ENCODE results near the gene COL17A1. TPM values are rescaled to one million over a fixed set of nuclear protein-coding genes. Genes with fewer than 3 reads are reported as not detected.

The COL17A1 gene
- total RNA-seq, 4 donors from 2014 or later, result 0.12 to 10.7 (median 0.68) TPM

GRCh38 chr10:104032144-104032775 is 53.4 kb downstream of the COL17A1 start:
- no peak for TF ChIP-seq POLR2A (IDR thresholded peaks at IDR 0.05)
- TF ChIP-seq EP300 (IDR thresholded peaks at IDR 0.05), result no peak
- TF ChIP-seq POLR2AphosphoS5 (IDR thresholded peaks at IDR 0.05), result no peak
- no peak for TF ChIP-seq CTCF (IDR thresholded peaks at IDR 0.05)
- no peak for ATAC-seq
- WGBS, 2 donors (ENCODE audit: low coverage in 1 of 2), result 66 to 90% methylated on average over 4 to 7 of the region's 7 CpGs

GRCh38 chr10:104031631-104032030 is 54.0 kb downstream of the COL17A1 start:
- peaks cover 0 to 62% of the 10 kb centered on the region in 2 donors for H3K36me3 ChIP-seq
- H3K9me3 ChIP-seq, result no peaks in the 10 kb centered on the region
- H3K27me3 ChIP-seq, result no peaks in the 10 kb centered on the region
- TF ChIP-seq POLR2AphosphoS5 (IDR thresholded peaks at IDR 0.05), result no peak
- no peak for TF ChIP-seq EP300 (IDR thresholded peaks at IDR 0.05)
- no peak for TF ChIP-seq POLR2A (IDR thresholded peaks at IDR 0.05)
- TF ChIP-seq CTCF (IDR thresholded peaks at IDR 0.05), result no peak
- H3K27ac ChIP-seq, result no peak overlapping the region
- no peak for ATAC-seq
- no peaks in the 10 kb centered on the region for H3K4me1 ChIP-seq
- WGBS, 2 donors (ENCODE audit: low coverage in 1 of 2), result 60 to 70% methylated on average over 2 of the region's 2 CpGs
- H3K4me3 ChIP-seq, result no peak overlapping the region

More at GRCh38 chr10:104032144-104032775, 53.4 kb downstream of the COL17A1 start:
- H3K4me1 ChIP-seq, result no peaks in the 10 kb centered on the region
- H3K27ac ChIP-seq, result no peak overlapping the region
- no peaks in the 10 kb centered on the region for H3K27me3 ChIP-seq
- H3K9me3 ChIP-seq, result no peaks in the 10 kb centered on the region
- no peak overlapping the region for H3K4me3 ChIP-seq
- H3K36me3 ChIP-seq, result peaks cover 0 to 56% of the 10 kb centered on the region in 2 donors

GRCh38 chr10:104029521-104029860 is 56.2 kb downstream of the COL17A1 start:
- 79 to 80% methylated on average over 4 to 6 of the region's 6 CpGs for WGBS, 2 donors (ENCODE audit: low coverage in 1 of 2)
- no peaks in the 10 kb centered on the region for H3K4me1 ChIP-seq
- H3K36me3 ChIP-seq, result peaks cover 0 to 81% of the 10 kb centered on the region in 2 donors
- H3K27ac ChIP-seq, result no peak overlapping the region
- no peaks in the 10 kb centered on the region for H3K9me3 ChIP-seq
- no peaks in the 10 kb centered on the region for H3K27me3 ChIP-seq
- no peak overlapping the region for H3K4me3 ChIP-seq
- TF ChIP-seq POLR2AphosphoS5 (IDR thresholded peaks at IDR 0.05), result no peak
- no peak for ATAC-seq

GRCh38 chr10:104028823-104029520 is 56.7 kb downstream of the COL17A1 start:
- H3K4me1 ChIP-seq, result no peaks in the 10 kb centered on the region
- no peak overlapping the region for H3K4me3 ChIP-seq
- H3K9me3 ChIP-seq, result no peaks in the 10 kb centered on the region
- H3K27ac ChIP-seq, result no peak overlapping the region
- H3K36me3 ChIP-seq, result peaks cover 0 to 83% of the 10 kb centered on the region in 2 donors
- ATAC-seq, result no peak
- no peak for TF ChIP-seq POLR2A (IDR thresholded peaks at IDR 0.05)
- H3K27me3 ChIP-seq, result no peaks in the 10 kb centered on the region
- 61 to 69% methylated on average over 4 of the region's 4 CpGs for WGBS, 2 donors (ENCODE audit: low coverage in 1 of 2)

GRCh38 chr10:104028146-104028545 is 57.5 kb downstream of the COL17A1 start:
- TF ChIP-seq CTCF (IDR thresholded peaks at IDR 0.05) (peak in 2 of 4 experiments; percentile 9 to 34), POLR2AphosphoS5 (IDR thresholded peaks at IDR 0.05) (no peak)
- whole genome bisulfite sequencing, 2 donors (ENCODE audit: low coverage in 1 of 2), result 73 to 100% methylated on average over 1 to 6 of the region's 6 CpGs
- peaks cover 0 to 83% of the 10 kb centered on the region in 2 donors for H3K36me3 ChIP-seq

GRCh38 chr10:104026762-104027161 is 58.9 kb downstream of the COL17A1 start:
- no peaks in the 10 kb centered on the region for H3K9me3 ChIP-seq
- H3K27ac ChIP-seq, result no peak overlapping the region
- TF ChIP-seq CTCF (IDR thresholded peaks at IDR 0.05) (no peak), POLR2A (IDR thresholded peaks at IDR 0.05) (no peak), EP300 (IDR thresholded peaks at IDR 0.05) (no peak), POLR2AphosphoS5 (IDR thresholded peaks at IDR 0.05) (no peak)
- no peak overlapping the region for H3K4me3 ChIP-seq
- ATAC-seq, result no peak
- peaks cover 0 to 84% of the 10 kb centered on the region in 2 donors for H3K36me3 ChIP-seq
- WGBS, 2 donors (ENCODE audit: low coverage in 1 of 2), result 23 to 50% methylated on average over 1 to 2 of the region's 2 CpGs
- H3K27me3 ChIP-seq, result no peaks in the 10 kb centered on the region
- H3K4me1 ChIP-seq, result no peaks in the 10 kb centered on the region

More at GRCh38 chr10:104028146-104028545, 57.5 kb downstream of the COL17A1 start:
- Histone ChIP-seq H3K9me3 (no peaks in the 10 kb centered on the region), H3K4me3 (no peak overlapping the region), H3K27me3 (no peaks in the 10 kb centered on the region), H3K4me1 (no peaks in the 10 kb centered on the region), H3K27ac (no peak overlapping the region)
- no peak for ATAC-seq
